GM18858 (cell line): Measurements from ENCODE around the gene BTBD18.

ENCODE experiments used
- ATAC-seq: cut with Tn5 transposase; IDR thresholded peaks from one replicate; pipeline ENCODE4 v1.9.1; 2021; ENCODE audit not compliant: unreplicated experiment

Gene BTBD18

GRCh38 chr11:57751676-57752253 lies at the start of gene BTBD18:
Gene BTBD18, minus strand, starts transcription at chr11:57751819. Its CDS starts 631 bp downstream, at chr11:57751188.
- ATAC-seq = no peak

- peak; percentile 4 for ATAC-seq
Observed at GRCh38 chr11:57801183-57801485, 49.5 kb upstream of the BTBD18 start.

- ATAC-seq = peak; percentile 90
Observed at GRCh38 chr11:57800444-57801182, 49.0 kb upstream of the BTBD18 start.

GRCh38 chr11:57798905-57799559 lies 47.4 kb upstream of the BTBD18 start:
- no peak for ATAC-seq

GRCh38 chr11:57793351-57794115 lies 41.9 kb upstream of the BTBD18 start:
- no peak for ATAC-seq

- no peak for ATAC-seq
Observed at GRCh38 chr11:57792870-57793269, 41.3 kb upstream of the BTBD18 start.

- ATAC-seq = peak; percentile 85
Observed at GRCh38 chr11:57792060-57792541, 40.5 kb upstream of the BTBD18 start.

- no peak for ATAC-seq
Observed at GRCh38 chr11:57791321-57792059, 39.9 kb upstream of the BTBD18 start.

GRCh38 chr11:57788703-57789088 lies 37.1 kb upstream of the BTBD18 start:
- ATAC-seq = no peak

- no peak for ATAC-seq
Observed at GRCh38 chr11:57787920-57788702, 36.5 kb upstream of the BTBD18 start.

- no peak for ATAC-seq
Observed at GRCh38 chr11:57787006-57787604, 35.5 kb upstream of the BTBD18 start.

GRCh38 chr11:57786436-57786835 lies 34.8 kb upstream of the BTBD18 start:
- ATAC-seq = no peak

- ATAC-seq = peak; percentile 54
Observed at GRCh38 chr11:57785072-57785471, 33.5 kb upstream of the BTBD18 start.

GRCh38 chr11:57781529-57781943 lies 29.9 kb upstream of the BTBD18 start:
- no peak for ATAC-seq

GRCh38 chr11:57779276-57779675 lies 27.7 kb upstream of the BTBD18 start:
- no peak for ATAC-seq

GRCh38 chr11:57778318-57779037 lies 26.9 kb upstream of the BTBD18 start:
- ATAC-seq = no peak

GRCh38 chr11:57777969-57778317 lies 26.3 kb upstream of the BTBD18 start:
- ATAC-seq = no peak

- no peak for ATAC-seq
Observed at GRCh38 chr11:57776577-57777210, 25.1 kb upstream of the BTBD18 start.
